Tibial nerve (tissue), 4 donors: ENCODE measurements around the gene ZNF385D. TPM values are rescaled to one million over a fixed set of nuclear protein-coding genes. Genes with fewer than 3 reads are reported as not detected.

ENCODE experiments used
- DNase-seq, 2 donors: peaks; one replicate each; pipeline ENCODE4 v3.0.0-alpha.2; 2019; ENCODE audit warnings: low spot score in 2 of 2
- H3K27ac ChIP-seq, 4 donors: fragments of 200-600 bp; sonication (generic) in 3 of 4; one replicate each; pipeline ENCODE4 v1.5.1; 2017 to 2019; ENCODE audit warnings: mild to moderate bottlenecking in 1 of 4
- H3K27me3 ChIP-seq, 2 donors: fragments of 200-600 bp; sonication (generic) in 1 of 2; one replicate each; pipeline versions ENCODE4 v1.5.1 to v1.6.0; 2017 to 2019
- H3K36me3 ChIP-seq, 3 donors: fragments of 200-600 bp; sonication (generic); one replicate each; pipeline ENCODE4 v1.5.1; 2018 to 2019
- H3K4me1 ChIP-seq, 4 donors: fragments of 200-600 bp; sonication (generic) in 3 of 4; one replicate each; pipeline ENCODE4 v1.5.1; 2017 to 2019
- H3K4me3 ChIP-seq, 4 donors: fragments of 200-600 bp; sonication (generic) in 3 of 4; one replicate each; pipeline ENCODE4 v1.5.1; 2017 to 2019; ENCODE audit warnings: mild to moderate bottlenecking in 1 of 4, moderate library complexity in 1 of 4
- H3K9me3 ChIP-seq, 4 donors: fragments of 200-600 bp; sonication (generic) in 3 of 4; one replicate each; pipeline ENCODE4 v1.5.1; 2017 to 2019
- EP300 ChIP-seq, 2 donors: sonication (generic); formaldehyde crosslinking; IDR thresholded peaks; one replicate each; pipeline ENCODE4 v1.6.1; 2017; ENCODE audit warnings: antibody characterized with exemption in 2 of 2, mild to moderate bottlenecking in 1 of 2
- POLR2A ChIP-seq, 2 donors: fragments of 450-650 bp; IDR thresholded peaks; one replicate each; pipeline ENCODE4 v1.6.1; 2017; ENCODE audit warnings: antibody characterized with exemption in 2 of 2, mild to moderate bottlenecking in 2 of 2, moderate library complexity in 2 of 2
- WGBS, 2 donors: methylation state at CpG; one replicate each; pipeline ENCODE4 v1.1.5; 2018; 5-methylcytosine and 5-hydroxymethylcytosine counted together
- total RNA-seq, 4 donors: library from RNA; depleted of rRNA; stranded (reverse); fragments of >200 nt; gene quantifications; one replicate each; pipeline ENCODE4 v1.1.0, GENCODE V29; 2016
- TF ChIP-seq, protein P1 (sequence below), 5 experiments: fragments of 200-600 bp in 3 of 5; fragments of 450-650 bp in 2 of 5; sonication (generic) in 3 of 5; IDR thresholded peaks; one replicate each; pipeline ENCODE4 v1.5.1; 2016 to 2019; ENCODE audit warnings: antibody characterized with exemption in 5 of 5, mild to moderate bottlenecking in 3 of 5, moderate library complexity in 2 of 5

Gene ZNF385D
- total RNA-seq, 4 donors from 2014 or later: 2.7 to 9.0 (median 4.4) TPM

DNA sequence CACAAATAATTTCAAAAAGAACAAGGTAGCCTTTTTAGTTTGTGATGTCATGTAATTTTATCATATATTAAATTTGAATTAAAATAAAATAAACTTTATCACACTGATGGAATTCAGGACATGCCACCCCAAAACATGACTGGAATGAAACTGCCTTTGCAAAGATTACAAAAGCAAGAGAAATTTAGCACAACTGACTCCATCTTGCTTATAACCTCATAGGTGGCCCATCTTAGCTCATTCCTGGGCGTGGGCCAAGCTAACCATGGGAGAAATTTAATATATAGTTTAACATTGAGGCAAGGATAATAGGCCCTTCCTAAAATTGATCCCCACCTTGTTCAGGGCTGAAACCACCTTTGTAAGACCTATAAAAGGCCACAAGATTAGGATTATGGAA, 235.6 kb downstream of the ZNF385D start:
- WGBS, 2 donors: 80 to 88% methylated on average over 1 of the region's 1 CpG
- DNase-seq: no peak

DNA sequence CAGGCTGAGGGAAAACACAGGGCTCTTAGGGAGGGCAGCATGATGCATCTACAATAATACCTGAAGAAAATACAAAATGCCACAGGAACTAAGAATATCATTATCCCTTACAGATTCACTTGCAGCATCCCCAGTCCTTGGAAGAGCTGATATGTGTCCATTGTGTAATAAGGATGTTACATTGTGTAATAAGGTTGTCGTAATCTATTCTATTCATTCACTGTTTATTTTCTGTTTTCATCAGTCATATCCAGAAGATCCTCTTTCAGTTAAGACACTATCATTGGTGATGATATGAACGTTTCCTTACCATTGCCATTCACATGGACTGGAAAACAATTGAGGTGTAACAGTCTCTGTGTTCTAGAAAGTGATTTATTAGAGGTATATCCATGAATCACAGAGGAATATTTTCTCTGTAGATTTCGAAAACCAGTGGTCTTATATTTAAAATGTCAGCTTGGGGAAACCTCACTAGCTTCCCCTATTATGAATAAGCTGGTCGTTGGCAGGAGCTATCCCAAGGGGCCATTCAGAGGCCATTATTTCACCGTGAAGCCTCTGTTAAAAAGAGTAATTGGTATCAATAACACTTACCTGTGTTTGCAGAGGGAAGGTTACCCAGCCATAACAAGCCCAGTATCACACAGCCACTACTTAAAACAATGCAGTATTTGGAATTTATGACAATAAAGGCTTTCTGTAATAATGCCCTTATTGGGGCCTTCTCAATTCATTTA, 241.1 kb downstream of the ZNF385D start:
- WGBS, 2 donors: 62 to 66% methylated on average over 5 of the region's 5 CpGs
- no peak for DNase-seq
- Histone ChIP-seq H3K4me3 (no peak overlapping the region), H3K27ac (no peak overlapping the region), H3K9me3 (no peaks in the 10 kb centered on the region), H3K27me3 (no peaks in the 10 kb centered on the region), H3K4me1 (no peaks in the 10 kb centered on the region), H3K36me3 (no peaks in the 10 kb centered on the region)
- TF ChIP-seq EP300 (IDR thresholded peaks at IDR 0.05) (no peak), POLR2A (IDR thresholded peaks at IDR 0.05) (no peak)
- TF ChIP-seq, protein P1, sequence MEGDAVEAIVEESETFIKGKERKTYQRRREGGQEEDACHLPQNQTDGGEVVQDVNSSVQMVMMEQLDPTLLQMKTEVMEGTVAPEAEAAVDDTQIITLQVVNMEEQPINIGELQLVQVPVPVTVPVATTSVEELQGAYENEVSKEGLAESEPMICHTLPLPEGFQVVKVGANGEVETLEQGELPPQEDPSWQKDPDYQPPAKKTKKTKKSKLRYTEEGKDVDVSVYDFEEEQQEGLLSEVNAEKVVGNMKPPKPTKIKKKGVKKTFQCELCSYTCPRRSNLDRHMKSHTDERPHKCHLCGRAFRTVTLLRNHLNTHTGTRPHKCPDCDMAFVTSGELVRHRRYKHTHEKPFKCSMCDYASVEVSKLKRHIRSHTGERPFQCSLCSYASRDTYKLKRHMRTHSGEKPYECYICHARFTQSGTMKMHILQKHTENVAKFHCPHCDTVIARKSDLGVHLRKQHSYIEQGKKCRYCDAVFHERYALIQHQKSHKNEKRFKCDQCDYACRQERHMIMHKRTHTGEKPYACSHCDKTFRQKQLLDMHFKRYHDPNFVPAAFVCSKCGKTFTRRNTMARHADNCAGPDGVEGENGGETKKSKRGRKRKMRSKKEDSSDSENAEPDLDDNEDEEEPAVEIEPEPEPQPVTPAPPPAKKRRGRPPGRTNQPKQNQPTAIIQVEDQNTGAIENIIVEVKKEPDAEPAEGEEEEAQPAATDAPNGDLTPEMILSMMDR (IDR thresholded peaks at IDR 0.05): no peak

More for the DNA sequence above, 235.6 kb downstream of the ZNF385D start:
- Histone ChIP-seq H3K36me3 (no peaks in the 10 kb centered on the region), H3K9me3 (no peaks in the 10 kb centered on the region), H3K4me3 (no peak overlapping the region), H3K4me1 (no peaks in the 10 kb centered on the region), H3K27ac (no peak overlapping the region), H3K27me3 (no peaks in the 10 kb centered on the region)
- TF ChIP-seq, protein P1 (IDR thresholded peaks at IDR 0.05): no peak
- TF ChIP-seq EP300 (IDR thresholded peaks at IDR 0.05) (no peak), POLR2A (IDR thresholded peaks at IDR 0.05) (no peak)

DNA sequence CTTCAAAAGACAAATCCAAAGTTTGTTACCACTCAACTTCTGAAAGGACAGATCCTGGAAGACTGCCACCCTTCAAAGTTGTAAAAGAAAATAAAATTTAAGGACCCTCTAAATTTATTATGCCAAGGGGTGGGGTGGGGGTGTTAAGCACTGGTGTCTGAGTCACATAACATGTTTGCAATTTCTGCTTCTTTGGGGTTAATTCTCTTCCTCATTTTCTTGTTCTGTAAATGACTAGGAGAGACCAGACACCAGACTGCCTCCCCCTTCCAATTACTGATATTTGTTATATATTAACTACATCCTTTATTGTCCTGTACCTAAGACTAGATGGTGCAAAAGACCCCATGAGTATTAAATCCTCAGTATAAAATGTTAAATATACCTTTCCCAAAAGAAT, 242.8 kb downstream of the ZNF385D start:
- Histone ChIP-seq H3K9me3 (no peaks in the 10 kb centered on the region), H3K4me1 (no peaks in the 10 kb centered on the region), H3K36me3 (no peaks in the 10 kb centered on the region), H3K4me3 (no peak overlapping the region), H3K27ac (no peak overlapping the region), H3K27me3 (no peaks in the 10 kb centered on the region)
- TF ChIP-seq, protein P1 (IDR thresholded peaks at IDR 0.05): no peak
- TF ChIP-seq POLR2A (IDR thresholded peaks at IDR 0.05): no peak
- no peak for TF ChIP-seq EP300 (IDR thresholded peaks at IDR 0.05)
- DNase-seq: no peak

DNA sequence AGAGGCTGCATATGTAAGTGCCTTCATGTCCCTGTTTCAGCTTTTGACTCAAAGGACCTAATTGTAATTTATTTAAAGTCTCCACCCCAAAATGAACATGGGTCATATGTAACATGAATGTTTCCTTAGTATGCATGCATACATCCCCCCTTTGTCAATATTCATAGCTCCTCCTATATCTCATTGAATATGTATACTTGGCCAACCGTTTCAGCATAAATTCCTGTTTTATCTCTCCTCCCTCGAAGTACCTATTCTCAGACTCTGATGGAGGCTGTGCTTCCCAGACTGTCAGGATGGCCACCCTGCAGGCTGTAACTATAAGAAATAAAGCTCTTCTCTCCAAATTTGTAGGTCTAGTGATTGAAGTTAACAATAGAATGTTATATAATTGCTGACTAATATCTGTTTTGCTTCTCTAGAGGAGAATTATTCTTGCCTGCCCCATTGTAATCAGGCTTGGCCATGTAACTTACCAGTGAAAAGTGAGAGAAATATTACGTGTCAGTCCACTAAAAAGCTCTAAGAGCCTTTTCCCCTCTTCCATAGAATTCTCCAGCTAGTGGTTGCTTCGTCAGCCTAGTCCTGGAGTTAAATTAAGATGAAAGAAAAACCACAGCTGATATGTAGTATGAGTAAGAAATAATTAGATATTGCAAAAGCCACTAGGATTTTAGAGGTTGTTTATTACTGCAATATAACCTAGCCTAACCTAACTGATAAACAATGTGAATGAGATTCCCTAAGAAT, 245.1 kb downstream of the ZNF385D start:
- Histone ChIP-seq H3K9me3 (no peaks in the 10 kb centered on the region), H3K4me1 (no peaks in the 10 kb centered on the region), H3K4me3 (no peak overlapping the region), H3K36me3 (no peaks in the 10 kb centered on the region), H3K27me3 (no peaks in the 10 kb centered on the region), H3K27ac (no peak overlapping the region)
- 60 to 67% methylated on average over 4 of the region's 4 CpGs for WGBS, 2 donors
- no peak for TF ChIP-seq EP300 (IDR thresholded peaks at IDR 0.05)
- TF ChIP-seq POLR2A (IDR thresholded peaks at IDR 0.05): no peak
- TF ChIP-seq, protein P1 (IDR thresholded peaks at IDR 0.05): no peak
- no peak for DNase-seq

DNA sequence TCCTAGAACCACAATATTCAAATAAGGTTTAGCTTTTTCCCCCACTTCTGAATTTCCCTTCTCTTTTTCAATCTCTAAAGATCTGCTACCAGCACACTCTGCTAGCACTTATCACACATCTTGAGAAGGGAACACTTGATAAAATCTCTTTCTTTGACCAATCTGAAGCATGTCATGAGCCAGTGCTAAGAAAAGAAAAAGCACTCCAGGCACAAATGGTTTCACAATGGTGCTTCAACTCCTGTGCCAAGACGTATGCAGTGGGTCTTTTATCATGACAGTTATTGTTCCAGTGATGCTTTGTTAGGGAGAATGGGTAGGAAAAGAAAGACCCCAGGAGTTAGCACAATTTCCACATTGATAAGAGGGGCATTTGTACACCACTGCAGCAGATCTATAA, 248.4 kb downstream of the ZNF385D start:
- Histone ChIP-seq H3K4me1 (no peaks in the 10 kb centered on the region), H3K36me3 (no peaks in the 10 kb centered on the region), H3K27ac (no peak overlapping the region), H3K9me3 (no peaks in the 10 kb centered on the region), H3K4me3 (no peak overlapping the region), H3K27me3 (no peaks in the 10 kb centered on the region)
- DNase-seq: no peak
- WGBS, 2 donors: 61 to 81% methylated on average over 1 of the region's 1 CpG
- TF ChIP-seq, protein P1 (IDR thresholded peaks at IDR 0.05): no peak
- TF ChIP-seq EP300 (IDR thresholded peaks at IDR 0.05) (no peak), POLR2A (IDR thresholded peaks at IDR 0.05) (no peak)
